ENCODE results near the gene OTULIN.

Gene OTULIN

DNA sequence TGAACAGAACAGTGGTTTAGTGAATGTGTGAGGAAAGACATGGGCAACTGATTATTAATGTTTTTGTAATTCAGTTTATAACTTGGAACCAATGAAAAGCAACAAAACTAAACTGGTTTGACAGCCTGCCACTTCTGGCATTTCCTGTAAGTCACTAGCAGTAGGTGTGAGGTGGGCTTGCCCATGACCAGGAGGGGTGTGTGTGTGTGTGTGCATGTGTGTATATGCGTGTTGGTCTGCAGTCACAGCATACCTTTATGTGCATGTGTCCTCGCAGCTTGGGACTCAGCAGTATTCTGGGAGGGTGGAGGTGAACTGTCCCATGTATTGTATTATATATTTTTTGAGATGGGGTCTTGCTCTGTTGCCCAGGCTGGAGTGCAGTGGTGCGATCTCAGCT is 32.3 kb downstream of the OTULIN start:
- Histone ChIP-seq H3K4me1 (ENCODE audit: insufficient read depth, low read length, poor library complexity, severe bottlenecking) (peaks cover 7% of the 10 kb centered on the region), H3K4me3 (ENCODE audit: low read length, poor library complexity, severe bottlenecking) (no peak overlapping the region), H3F3A (ENCODE audit: low read depth) (no peaks in the 10 kb centered on the region), H3K27me3 (ENCODE audit: insufficient read depth, low read length, poor library complexity, severe bottlenecking) (no peaks in the 10 kb centered on the region), H3K9me2 (replicated peaks; ENCODE audit: low read depth, low read length) (no peaks in the 10 kb centered on the region), H3K4me2 (ENCODE audit: low read depth, low read length, poor library complexity, severe bottlenecking) (no peak overlapping the region), H4K20me1 (ENCODE audit: insufficient read depth, low read length, poor library complexity, severe bottlenecking) (no peaks in the 10 kb centered on the region), H3K9me3 (ENCODE audit: insufficient read depth, low read depth, low read length) (no peaks in the 10 kb centered on the region), H3K79me2 (ENCODE audit: insufficient read depth, low read length) (no peaks in the 10 kb centered on the region), H3K9ac (ENCODE audit: low read depth, low read length, poor library complexity, severe bottlenecking) (no peak overlapping the region), H3K36me3 (ENCODE audit: insufficient read depth, low read length) (peaks cover 74% of the 10 kb centered on the region; the same call in 1 of the 2 replicates), H2AFZ (ENCODE audit: low read length) (no peak overlapping the region)
- TF ChIP-seq EZH2phosphoT487 (IDR thresholded peaks at IDR 0.05; ENCODE audit: borderline replicate concordance) = no peak
- TF ChIP-seq, protein P1, sequence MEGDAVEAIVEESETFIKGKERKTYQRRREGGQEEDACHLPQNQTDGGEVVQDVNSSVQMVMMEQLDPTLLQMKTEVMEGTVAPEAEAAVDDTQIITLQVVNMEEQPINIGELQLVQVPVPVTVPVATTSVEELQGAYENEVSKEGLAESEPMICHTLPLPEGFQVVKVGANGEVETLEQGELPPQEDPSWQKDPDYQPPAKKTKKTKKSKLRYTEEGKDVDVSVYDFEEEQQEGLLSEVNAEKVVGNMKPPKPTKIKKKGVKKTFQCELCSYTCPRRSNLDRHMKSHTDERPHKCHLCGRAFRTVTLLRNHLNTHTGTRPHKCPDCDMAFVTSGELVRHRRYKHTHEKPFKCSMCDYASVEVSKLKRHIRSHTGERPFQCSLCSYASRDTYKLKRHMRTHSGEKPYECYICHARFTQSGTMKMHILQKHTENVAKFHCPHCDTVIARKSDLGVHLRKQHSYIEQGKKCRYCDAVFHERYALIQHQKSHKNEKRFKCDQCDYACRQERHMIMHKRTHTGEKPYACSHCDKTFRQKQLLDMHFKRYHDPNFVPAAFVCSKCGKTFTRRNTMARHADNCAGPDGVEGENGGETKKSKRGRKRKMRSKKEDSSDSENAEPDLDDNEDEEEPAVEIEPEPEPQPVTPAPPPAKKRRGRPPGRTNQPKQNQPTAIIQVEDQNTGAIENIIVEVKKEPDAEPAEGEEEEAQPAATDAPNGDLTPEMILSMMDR (conservative IDR thresholded peaks at IDR 0.05; ENCODE audit: low read length) = no peak

DNA sequence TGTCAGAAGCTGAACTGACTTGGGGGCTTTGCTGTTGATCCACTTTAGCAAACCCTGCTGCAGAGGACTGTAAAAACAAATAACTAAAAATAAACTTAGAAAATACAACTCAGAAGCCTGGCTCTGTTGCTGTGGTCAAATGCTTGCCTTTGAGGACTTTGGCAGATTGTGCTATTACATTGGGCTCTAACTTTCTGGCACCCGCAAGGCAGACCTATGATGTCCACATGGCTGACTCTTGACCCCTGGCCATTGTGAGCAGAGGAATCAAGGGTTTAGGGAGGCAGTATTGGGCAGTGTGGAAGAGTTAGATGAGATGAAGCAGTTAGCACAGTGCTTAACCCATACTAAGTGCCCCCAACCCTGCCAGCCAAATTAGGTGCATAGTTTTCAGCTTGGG is 34.0 kb downstream of the OTULIN start:
- no peaks in the 10 kb centered on the region for H4K20me1 ChIP-seq (ENCODE audit: insufficient read depth, low read length, poor library complexity, severe bottlenecking)

GRCh38 chr5:14699159-14699558 is 34.6 kb downstream of the OTULIN start:
- Histone ChIP-seq H3F3A (ENCODE audit: low read depth) (no peaks in the 10 kb centered on the region), H2AFZ (ENCODE audit: low read length) (no peak overlapping the region), H3K79me2 (ENCODE audit: insufficient read depth, low read length) (peaks cover 3% of the 10 kb centered on the region; the same call in 1 of the 2 replicates), H3K9me3 (ENCODE audit: insufficient read depth, low read depth, low read length) (no peaks in the 10 kb centered on the region), H3K9me2 (replicated peaks; ENCODE audit: low read depth, low read length) (no peaks in the 10 kb centered on the region), H3K4me2 (ENCODE audit: low read depth, low read length, poor library complexity, severe bottlenecking) (no peak overlapping the region), H3K4me1 (ENCODE audit: insufficient read depth, low read length, poor library complexity, severe bottlenecking) (peaks cover 7% of the 10 kb centered on the region), H3K36me3 (ENCODE audit: insufficient read depth, low read length) (peaks cover 62% of the 10 kb centered on the region; the same call in 1 of the 2 replicates), H3K27me3 (ENCODE audit: insufficient read depth, low read length, poor library complexity, severe bottlenecking) (no peaks in the 10 kb centered on the region), H3K4me3 (ENCODE audit: low read length, poor library complexity, severe bottlenecking) (no peak overlapping the region), H4K20me1 (ENCODE audit: insufficient read depth, low read length, poor library complexity, severe bottlenecking) (no peaks in the 10 kb centered on the region), H3K9ac (ENCODE audit: low read depth, low read length, poor library complexity, severe bottlenecking) (no peak overlapping the region)
- TF ChIP-seq EZH2phosphoT487 (IDR thresholded peaks at IDR 0.05; ENCODE audit: borderline replicate concordance) = no peak
- TF ChIP-seq, protein P1 (conservative IDR thresholded peaks at IDR 0.05; ENCODE audit: low read length) = no peak

More for the DNA sequence above, 34.0 kb downstream of the OTULIN start:
- peaks cover 3% of the 10 kb centered on the region; the same call in 1 of the 2 replicates for H3K79me2 ChIP-seq (ENCODE audit: insufficient read depth, low read length)
- TF ChIP-seq, protein P1 (conservative IDR thresholded peaks at IDR 0.05; ENCODE audit: low read length) = no peak
- no peak for TF ChIP-seq EZH2phosphoT487 (IDR thresholded peaks at IDR 0.05; ENCODE audit: borderline replicate concordance)
- no peak overlapping the region for H3K4me3 ChIP-seq (ENCODE audit: low read length, poor library complexity, severe bottlenecking)
- H3K9me2 ChIP-seq (replicated peaks; ENCODE audit: low read depth, low read length) = no peaks in the 10 kb centered on the region
- H3K9ac ChIP-seq (ENCODE audit: low read depth, low read length, poor library complexity, severe bottlenecking) = no peak overlapping the region
- H3F3A ChIP-seq (ENCODE audit: low read depth) = no peaks in the 10 kb centered on the region
- H3K36me3 ChIP-seq (ENCODE audit: insufficient read depth, low read length) = peaks cover 66% of the 10 kb centered on the region; the same call in 1 of the 2 replicates
- H3K9me3 ChIP-seq (ENCODE audit: insufficient read depth, low read depth, low read length) = no peaks in the 10 kb centered on the region
- H3K4me1 ChIP-seq (ENCODE audit: insufficient read depth, low read length, poor library complexity, severe bottlenecking) = peaks cover 7% of the 10 kb centered on the region
- H2AFZ ChIP-seq (ENCODE audit: low read length) = no peak overlapping the region
- H3K4me2 ChIP-seq (ENCODE audit: low read depth, low read length, poor library complexity, severe bottlenecking) = no peak overlapping the region
- H3K27me3 ChIP-seq (ENCODE audit: insufficient read depth, low read length, poor library complexity, severe bottlenecking) = no peaks in the 10 kb centered on the region
